Fibroblast of lung (primary cell): ENCODE data around the gene LCAT. TPM values are rescaled to one million over a fixed set of nuclear protein-coding genes. Genes with fewer than 3 reads are reported as not detected.
A peak's percentile ranks its signal among the peaks of the same experiment; 100 is the strongest.

Source experiments
- DNase-seq, 2 donors: peaks; one replicate each; pipeline versions ENCODE4 v3.0.0 to v3.0.0-alpha.2; 2010; ENCODE audit warnings: low read depth in 2 of 2
- H2AFZ ChIP-seq: 2 replicates; pipeline ENCODE4 v1.5.1; 2012; ENCODE audit warnings: low read length, control low read depth, inconsistent platforms
- H3K27ac ChIP-seq: 2 replicates; pipeline ENCODE4 v1.5.1; 2011; ENCODE audit warnings: low read length, control low read depth; ENCODE audit not compliant: insufficient read depth
- H3K27me3 ChIP-seq: 2 replicates; pipeline ENCODE4 v1.5.1; 2011; ENCODE audit warnings: mild to moderate bottlenecking, low read length; ENCODE audit not compliant: control insufficient read depth, insufficient read depth
- H3K36me3 ChIP-seq: 2 replicates; pipeline ENCODE4 v1.5.1; 2011; ENCODE audit warnings: low read length; ENCODE audit not compliant: control insufficient read depth, insufficient read depth
- H3K4me1 ChIP-seq: 2 replicates; pipeline ENCODE4 v1.5.1; 2011; ENCODE audit warnings: low read length; ENCODE audit not compliant: control insufficient read depth, insufficient read depth; ENCODE audit errors: extremely low read depth
- H3K4me2 ChIP-seq: 2 replicates; pipeline ENCODE4 v1.5.1; 2011; ENCODE audit warnings: low read length, control low read depth; ENCODE audit not compliant: insufficient read depth; ENCODE audit errors: extremely low read depth
- H3K4me3 ChIP-seq, 4 experiments: fragments of 200-600 bp in 1 of 4; sonication (generic) in 1 of 4; replicated peaks in 1 of 4; 2 replicates each; pipeline ENCODE4 v1.5.1; 2011 to 2016; ENCODE audit warnings: low read length in 4 of 4, low read depth in 3 of 4, mild to moderate bottlenecking in 3 of 4, control low read depth in 2 of 4, inconsistent platforms in 1 of 4, mixed read lengths in 1 of 4; ENCODE audit not compliant: insufficient read depth in 1 of 4; ENCODE audit errors: control extremely low read depth in 1 of 4
- H3K79me2 ChIP-seq: 2 replicates; pipeline ENCODE4 v1.5.1; 2012; ENCODE audit warnings: mild to moderate bottlenecking, low read length, inconsistent platforms; ENCODE audit not compliant: control insufficient read depth, insufficient read depth
- H3K9ac ChIP-seq: 2 replicates; pipeline ENCODE4 v1.5.1; 2011; ENCODE audit warnings: mild to moderate bottlenecking, low read length, control low read depth; ENCODE audit not compliant: insufficient read depth
- H3K9me3 ChIP-seq: 2 replicates; pipeline ENCODE4 v1.5.1; 2012; ENCODE audit warnings: low read depth, low read length; ENCODE audit not compliant: control insufficient read depth, insufficient read depth
- H4K20me1 ChIP-seq: 2 replicates; pipeline ENCODE4 v1.5.1; 2011; ENCODE audit warnings: low read length; ENCODE audit not compliant: control insufficient read depth, insufficient read depth; ENCODE audit errors: extremely low read depth
- EZH2 ChIP-seq: IDR thresholded peaks from 2 replicates; pipeline ENCODE4 v1.5.1; 2012; ENCODE audit warnings: low read length, control low read depth, mild to moderate bottlenecking; ENCODE audit errors: missing control alignments
- polyA plus RNA-seq, 2 donors: library from polyadenylated mRNA; depleted of rRNA in 1 of 2; stranded (reverse) in 1 of 2; unstranded in 1 of 2; fragments of >200 nt; gene quantifications; 2 replicates each; pipeline ENCODE4 v1.2.1, GENCODE V29; 2011 to 2012; ENCODE audit warnings: missing spikeins in 1 of 2
- total RNA-seq: library from RNA; depleted of rRNA; stranded (reverse); fragments of >200 nt; gene quantifications from 2 replicates; pipeline ENCODE4 v1.2.1, GENCODE V29; 2014
- TF ChIP-seq, protein P1 (sequence below), 2 donors: IDR thresholded peaks in 1 of 2; conservative IDR thresholded peaks in 1 of 2; 1 replicate in 1 of 2; 2 replicates in 1 of 2; pipeline ENCODE4 v1.5.1; 2011 to 2012; ENCODE audit warnings: low read length in 2 of 2, control low read depth in 1 of 2, inconsistent platforms in 1 of 2, low read depth in 1 of 2, mild to moderate bottlenecking in 1 of 2

LCAT gene
- total and polyA plus RNA-seq, 2 donors (not counting 1 experiment from before 2014, with no cell fraction given): 4.5 to 6.4 TPM

DNA sequence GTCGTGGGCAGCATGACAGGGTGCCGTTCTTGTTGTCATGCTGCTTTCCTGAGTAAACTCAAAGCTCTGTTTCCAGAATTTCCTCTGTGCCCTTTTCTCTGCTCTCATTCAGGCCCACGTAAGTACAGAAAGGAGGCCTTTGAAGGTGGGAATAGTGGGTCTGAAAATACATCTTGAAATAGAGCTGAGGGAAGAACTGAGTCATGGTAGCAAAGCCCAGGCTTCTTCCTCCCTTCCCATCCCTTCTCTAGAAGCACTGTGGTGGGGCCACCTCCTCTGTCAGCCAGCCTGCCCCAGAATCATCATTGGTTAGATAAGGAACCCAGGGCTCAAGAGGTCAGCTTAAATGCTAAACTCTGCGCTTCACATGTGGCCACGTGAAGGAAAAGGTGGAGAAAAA is 21.7 kb downstream of the LCAT start:
- Histone ChIP-seq H3K4me2 (no peak overlapping the region), H3K27me3 (no peaks in the 10 kb centered on the region), H3K36me3 (peaks cover 1% of the 10 kb centered on the region), H2AFZ (no peak overlapping the region), H3K9ac (no peak overlapping the region), H3K4me3 (no peak overlapping the region), H3K79me2 (peaks cover 9% of the 10 kb centered on the region), H3K9me3 (no peaks in the 10 kb centered on the region), H4K20me1 (peaks cover 2% of the 10 kb centered on the region), H3K4me1 (peaks cover 11% of the 10 kb centered on the region), H3K27ac (no peak overlapping the region)
- no peak for TF ChIP-seq EZH2
- TF ChIP-seq, protein P1, sequence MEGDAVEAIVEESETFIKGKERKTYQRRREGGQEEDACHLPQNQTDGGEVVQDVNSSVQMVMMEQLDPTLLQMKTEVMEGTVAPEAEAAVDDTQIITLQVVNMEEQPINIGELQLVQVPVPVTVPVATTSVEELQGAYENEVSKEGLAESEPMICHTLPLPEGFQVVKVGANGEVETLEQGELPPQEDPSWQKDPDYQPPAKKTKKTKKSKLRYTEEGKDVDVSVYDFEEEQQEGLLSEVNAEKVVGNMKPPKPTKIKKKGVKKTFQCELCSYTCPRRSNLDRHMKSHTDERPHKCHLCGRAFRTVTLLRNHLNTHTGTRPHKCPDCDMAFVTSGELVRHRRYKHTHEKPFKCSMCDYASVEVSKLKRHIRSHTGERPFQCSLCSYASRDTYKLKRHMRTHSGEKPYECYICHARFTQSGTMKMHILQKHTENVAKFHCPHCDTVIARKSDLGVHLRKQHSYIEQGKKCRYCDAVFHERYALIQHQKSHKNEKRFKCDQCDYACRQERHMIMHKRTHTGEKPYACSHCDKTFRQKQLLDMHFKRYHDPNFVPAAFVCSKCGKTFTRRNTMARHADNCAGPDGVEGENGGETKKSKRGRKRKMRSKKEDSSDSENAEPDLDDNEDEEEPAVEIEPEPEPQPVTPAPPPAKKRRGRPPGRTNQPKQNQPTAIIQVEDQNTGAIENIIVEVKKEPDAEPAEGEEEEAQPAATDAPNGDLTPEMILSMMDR (conservative IDR thresholded peaks at IDR 0.05 in 1 of 2, IDR thresholded peaks at IDR 0.05 in 1 of 2; ENCODE audit: low read depth in 1 of 2, low read length in 2 of 2): no peak
- DNase-seq: no peak

DNA sequence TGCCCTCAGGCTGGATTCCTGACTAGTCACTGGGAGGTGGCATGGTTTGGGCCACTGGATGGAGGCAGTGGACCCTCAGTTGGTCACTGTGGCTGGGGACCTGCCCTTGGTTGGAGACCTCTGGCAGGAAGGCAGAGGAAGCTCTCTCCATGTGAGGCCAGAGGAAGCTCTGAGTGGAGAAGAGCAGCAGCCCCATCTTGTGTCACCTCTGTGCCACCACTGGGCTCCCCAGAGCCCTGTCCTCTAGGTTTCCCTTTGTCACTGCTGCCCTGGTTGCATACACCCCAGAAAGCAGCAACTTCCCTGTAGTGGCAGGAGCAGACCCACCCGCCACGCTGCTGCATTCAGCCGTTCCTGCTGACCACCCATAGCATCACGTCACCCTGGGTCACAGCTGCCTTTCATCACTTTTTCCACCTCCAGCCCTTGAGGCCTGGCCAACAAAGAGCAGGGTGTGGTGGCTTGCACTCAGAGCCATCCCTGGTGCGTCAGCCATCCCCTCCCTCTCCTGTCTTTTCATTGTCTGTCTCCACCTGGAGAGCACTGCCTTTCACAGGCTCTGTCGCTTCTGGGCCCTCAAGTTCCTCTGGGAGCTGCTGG is 24.2 kb downstream of the LCAT start:
- Histone ChIP-seq H3K79me2 (peaks cover 9% of the 10 kb centered on the region), H3K36me3 (peaks cover 1% of the 10 kb centered on the region), H3K4me1 (peaks cover 16% of the 10 kb centered on the region), H2AFZ (no peak overlapping the region), H3K27ac (no peak overlapping the region), H3K9ac (no peak overlapping the region), H3K4me2 (no peak overlapping the region), H3K9me3 (no peaks in the 10 kb centered on the region), H3K4me3 (no peak overlapping the region), H3K27me3 (no peaks in the 10 kb centered on the region), H4K20me1 (peaks cover 2% of the 10 kb centered on the region)
- no peak for DNase-seq
- TF ChIP-seq EZH2: no peak
- TF ChIP-seq, protein P1 (conservative IDR thresholded peaks at IDR 0.05 in 1 of 2, IDR thresholded peaks at IDR 0.05 in 1 of 2; ENCODE audit: low read depth in 1 of 2, low read length in 2 of 2): no peak

DNA sequence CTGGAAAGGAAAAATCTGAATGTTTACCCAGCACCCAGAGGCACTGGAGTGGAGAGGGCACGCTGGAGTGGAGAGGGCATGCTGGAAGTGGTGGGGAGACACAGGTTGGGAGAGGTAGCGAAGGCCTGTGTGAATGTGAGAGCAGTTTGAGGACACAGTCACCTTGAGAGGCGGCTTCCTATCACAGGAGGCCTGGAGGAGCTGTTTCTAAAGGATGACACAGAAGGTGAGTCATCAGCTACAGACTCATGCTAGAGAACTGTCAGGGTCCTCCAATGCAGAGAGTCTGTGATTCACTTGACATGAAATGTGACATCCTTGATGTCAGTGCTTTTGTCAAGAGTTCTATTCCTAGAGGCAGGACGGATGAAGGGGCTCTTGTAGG is 26.1 kb downstream of the LCAT start:
- no peaks in the 10 kb centered on the region for H3K9me3 ChIP-seq
- no peak overlapping the region for H3K4me3 ChIP-seq
- DNase-seq: peak; percentile 50 to 81
- H3K4me2 ChIP-seq: peak overlapping the region; percentile 33
- peaks cover 1% of the 10 kb centered on the region for H3K36me3 ChIP-seq
- peak overlapping the region; percentile 59 for H3K27ac ChIP-seq
- H2AFZ ChIP-seq: no peak overlapping the region
- peaks cover 9% of the 10 kb centered on the region for H3K79me2 ChIP-seq
- no peaks in the 10 kb centered on the region for H3K27me3 ChIP-seq
- TF ChIP-seq, protein P1 (conservative IDR thresholded peaks at IDR 0.05 in 1 of 2, IDR thresholded peaks at IDR 0.05 in 1 of 2; ENCODE audit: low read depth in 1 of 2, low read length in 2 of 2): no peak
- no peak for TF ChIP-seq EZH2
- H4K20me1 ChIP-seq: peaks cover 2% of the 10 kb centered on the region
- H3K4me1 ChIP-seq: peaks cover 16% of the 10 kb centered on the region
- no peak overlapping the region for H3K9ac ChIP-seq
